GM21526 (cell line): Measurements from ENCODE around the gene CISTR.
"Not testable (repeated sequence)": the region's sequence is repeated elsewhere in the genome, so short reads cannot be mapped to it uniquely, and the experiment has no call there.

Experiments
- ATAC-seq: cut with Tn5 transposase; IDR thresholded peaks from one replicate; pipeline ENCODE4 v1.9.1; 2021; ENCODE audit warnings: moderate library complexity; ENCODE audit not compliant: unreplicated experiment, low FRiP score

The CISTR gene

GRCh38 chr12:53725824-53726223 lies 26.0 kb downstream of the CISTR start:
- no peak for ATAC-seq

GRCh38 chr12:53722450-53723041 lies 29.2 kb downstream of the CISTR start:
- ATAC-seq = no peak

GRCh38 chr12:53720946-53721345 lies 30.8 kb downstream of the CISTR start:
- no peak for ATAC-seq

- no peak for ATAC-seq
Measured at GRCh38 chr12:53719649-53720048, 32.1 kb downstream of the CISTR start.

- ATAC-seq = not testable (repeated sequence)
Measured at GRCh38 chr12:53718567-53718966, 33.2 kb downstream of the CISTR start.

GRCh38 chr12:53717319-53717718 lies 34.5 kb downstream of the CISTR start:
- no peak for ATAC-seq

- ATAC-seq = no peak
Measured at GRCh38 chr12:53714004-53714403, 37.8 kb downstream of the CISTR start.

GRCh38 chr12:53713516-53713915 lies 38.3 kb downstream of the CISTR start:
- ATAC-seq = no peak

GRCh38 chr12:53712059-53712643 lies 39.6 kb downstream of the CISTR start:
- no peak for ATAC-seq

GRCh38 chr12:53710091-53710490 lies 41.7 kb downstream of the CISTR start:
- ATAC-seq = no peak

GRCh38 chr12:53709671-53710070 lies 42.1 kb downstream of the CISTR start:
- no peak for ATAC-seq

- no peak for ATAC-seq
Measured at GRCh38 chr12:53706080-53706479, 45.7 kb downstream of the CISTR start.

- ATAC-seq = no peak
Measured at GRCh38 chr12:53703756-53704155, 48.0 kb downstream of the CISTR start.

- no peak for ATAC-seq
Measured at GRCh38 chr12:53701518-53702264, 50.1 kb downstream of the CISTR start.

GRCh38 chr12:53700567-53700966 lies 51.2 kb downstream of the CISTR start:
- ATAC-seq = no peak

- no peak for ATAC-seq
Measured at GRCh38 chr12:53699678-53700025, 52.1 kb downstream of the CISTR start.

- ATAC-seq = no peak
Measured at GRCh38 chr12:53698948-53699677, 52.7 kb downstream of the CISTR start.

- no peak for ATAC-seq
Measured at GRCh38 chr12:53696655-53697331, 55.0 kb downstream of the CISTR start.
